DMS53 treated with DMSO at 0.1 percent for 48 hours (cell line): ENCODE measurements around the gene ZKSCAN5.
"Not testable (repeated sequence)": the region's sequence is repeated elsewhere in the genome, so short reads cannot be mapped to it uniquely, and the experiment has no call there.

Experiments
- DNase-seq: peaks from one replicate; lab custom pipeline; 2025; ENCODE audit not compliant: unreplicated experiment; lab: John Stamatoyannopoulos, UW

The ZKSCAN5 gene

GRCh38 chr7:99551767-99552463 lies 47.5 kb downstream of the ZKSCAN5 start, which contains the start of gene FAM200A:
Gene FAM200A (minus strand): TSS chr7:99552114. CDS start chr7:99548407, 3,707 bp downstream.
- peak; percentile 90 for DNase-seq

- no peak for DNase-seq
These were observed 48.6 kb downstream of the ZKSCAN5 start for GRCh38 chr7:99553039-99553438.

- no peak for DNase-seq
These were observed 50.5 kb downstream of the ZKSCAN5 start for GRCh38 chr7:99554939-99555338.

- DNase-seq, result no peak
These were observed 52.7 kb downstream of the ZKSCAN5 start for GRCh38 chr7:99557196-99557607.

GRCh38 chr7:99557940-99558305 lies 53.5 kb downstream of the ZKSCAN5 start:
- DNase-seq, result peak; percentile 39

- peak; percentile 91 for DNase-seq
These were observed 54.1 kb downstream of the ZKSCAN5 start, which contains the start of gene ZNF655 for GRCh38 chr7:99558306-99559174. Gene ZNF655 (plus strand): TSS chr7:99558642. CDS start chr7:99560560, 1,918 bp downstream.

GRCh38 chr7:99559175-99559915 lies 54.9 kb downstream of the ZKSCAN5 start:
- DNase-seq, result peak; percentile 16

- DNase-seq, result no peak
These were observed 56.6 kb downstream of the ZKSCAN5 start for GRCh38 chr7:99560834-99561736.

- no peak for DNase-seq
These were observed 57.2 kb downstream of the ZKSCAN5 start for GRCh38 chr7:99561737-99562051.

GRCh38 chr7:99562114-99562784 lies 57.8 kb downstream of the ZKSCAN5 start:
- DNase-seq, result no peak

- DNase-seq, result peak; percentile 26
These were observed 58.4 kb downstream of the ZKSCAN5 start for GRCh38 chr7:99562832-99563231.

GRCh38 chr7:99563650-99564049 lies 59.2 kb downstream of the ZKSCAN5 start:
- DNase-seq, result no peak

GRCh38 chr7:99568770-99569169 lies 64.3 kb downstream of the ZKSCAN5 start:
- DNase-seq, result not testable (repeated sequence)

GRCh38 chr7:99571768-99572167 lies 67.3 kb downstream of the ZKSCAN5 start:
- no peak for DNase-seq

GRCh38 chr7:99573257-99573656 lies 68.8 kb downstream of the ZKSCAN5 start:
- no peak for DNase-seq

- DNase-seq, result no peak
These were observed 71.8 kb downstream of the ZKSCAN5 start for GRCh38 chr7:99576251-99576650.

GRCh38 chr7:99579281-99579955 lies 75.0 kb downstream of the ZKSCAN5 start:
- DNase-seq, result no peak

- DNase-seq, result peak; percentile 19
These were observed 75.7 kb downstream of the ZKSCAN5 start for GRCh38 chr7:99579956-99580777.
